ACC112 (cell line): Measurements from ENCODE around the gene ATP5F1E.
"Not testable (repeated sequence)": the region's sequence is repeated elsewhere in the genome, so short reads cannot be mapped to it uniquely, and the experiment has no call there.

Experiments
- H2AFZ ChIP-seq: fragments of 200-600 bp; sonication (generic); one replicate; pipeline ENCODE4 v1.6.0; 2017; ENCODE audit warnings: antibody characterized with exemption, low read length; ENCODE audit not compliant: unreplicated experiment
- H3K27ac ChIP-seq: fragments of 200-600 bp; sonication (generic); 2 replicates; pipeline ENCODE4 v1.5.1; 2014; ENCODE audit warnings: low read depth, mild to moderate bottlenecking, antibody characterized with exemption, low read length, moderate library complexity
- H3K27me3 ChIP-seq: fragments of 200-600 bp; sonication (generic); 2 replicates; pipeline ENCODE4 v1.6.1; 2014; ENCODE audit warnings: mild to moderate bottlenecking, antibody characterized with exemption, low read length, moderate library complexity, mixed read lengths; ENCODE audit not compliant: insufficient read depth
- H3K36me3 ChIP-seq: fragments of 200-600 bp; sonication (generic); 2 replicates; pipeline ENCODE4 v1.6.1; 2016; ENCODE audit warnings: mild to moderate bottlenecking, antibody characterized with exemption, low read length, moderate library complexity, mixed read lengths; ENCODE audit not compliant: insufficient read depth
- H3K4me1 ChIP-seq: fragments of 200-600 bp; sonication (generic); one replicate; pipeline ENCODE4 v1.6.1; 2016; ENCODE audit warnings: low read length, mixed read lengths; ENCODE audit not compliant: insufficient read depth, unreplicated experiment, control insufficient read depth
- H3K4me3 ChIP-seq: fragments of 200-600 bp; sonication (generic); 2 replicates; pipeline ENCODE4 v1.5.1; 2014; ENCODE audit warnings: mild to moderate bottlenecking, low read depth, low read length
- H3K79me2 ChIP-seq: fragments of 200-600 bp; sonication (generic); one replicate; pipeline ENCODE4 v1.6.0; 2016; ENCODE audit warnings: low read length; ENCODE audit not compliant: control insufficient read depth, unreplicated experiment, insufficient read depth

The ATP5F1E gene

GRCh38 chr20:58989196-58989595 is 42.9 kb downstream of the ATP5F1E start:
- Histone ChIP-seq H3K79me2 (peaks cover 21% of the 10 kb centered on the region), H3K4me3 (no peak overlapping the region), H3K36me3 (peaks cover 32% of the 10 kb centered on the region), H3K27me3 (no peaks in the 10 kb centered on the region), H3K4me1 (no peaks in the 10 kb centered on the region), H3K27ac (no peak overlapping the region), H2AFZ (no peak overlapping the region)

- Histone ChIP-seq H3K4me3 (no peak overlapping the region), H3K27me3 (no peaks in the 10 kb centered on the region), H3K36me3 (peaks cover 26% of the 10 kb centered on the region), H3K4me1 (no peaks in the 10 kb centered on the region), H3K79me2 (peaks cover 28% of the 10 kb centered on the region), H3K27ac (no peak overlapping the region), H2AFZ (no peak overlapping the region)
Measured at GRCh38 chr20:58988565-58988882, 43.6 kb downstream of the ATP5F1E start.

- H3K27ac ChIP-seq, result no peak overlapping the region
- H3K4me1 ChIP-seq, result no peaks in the 10 kb centered on the region
- no peak overlapping the region for H2AFZ ChIP-seq
- H3K79me2 ChIP-seq, result peaks cover 33% of the 10 kb centered on the region
- peaks cover 22% of the 10 kb centered on the region for H3K36me3 ChIP-seq
- no peaks in the 10 kb centered on the region for H3K27me3 ChIP-seq
- no peak overlapping the region for H3K4me3 ChIP-seq
Measured at GRCh38 chr20:58987790-58988564, 44.2 kb downstream of the ATP5F1E start.

- Histone ChIP-seq H3K36me3 (peaks cover 18% of the 10 kb centered on the region), H2AFZ (no peak overlapping the region), H3K4me3 (no peak overlapping the region), H3K27me3 (no peaks in the 10 kb centered on the region), H3K27ac (no peak overlapping the region), H3K79me2 (peaks cover 42% of the 10 kb centered on the region), H3K4me1 (peaks cover 6% of the 10 kb centered on the region)
Measured at GRCh38 chr20:58986968-58987517, 45.1 kb downstream of the ATP5F1E start.

GRCh38 chr20:58986286-58986967 is 45.7 kb downstream of the ATP5F1E start:
- Histone ChIP-seq H3K4me1 (peaks cover 6% of the 10 kb centered on the region), H3K36me3 (peaks cover 17% of the 10 kb centered on the region; the same call in 1 of the 2 replicates), H2AFZ (no peak overlapping the region), H3K27ac (no peak overlapping the region), H3K79me2 (peaks cover 47% of the 10 kb centered on the region), H3K27me3 (no peaks in the 10 kb centered on the region), H3K4me3 (no peak overlapping the region)

- Histone ChIP-seq H3K27ac (no peak overlapping the region), H2AFZ (no peak overlapping the region), H3K79me2 (peaks cover 48% of the 10 kb centered on the region), H3K4me1 (peaks cover 6% of the 10 kb centered on the region), H3K36me3 (peaks cover 17% of the 10 kb centered on the region; the same call in 1 of the 2 replicates), H3K27me3 (no peaks in the 10 kb centered on the region), H3K4me3 (no peak overlapping the region)
Measured at GRCh38 chr20:58985656-58986055, 46.5 kb downstream of the ATP5F1E start.

- Histone ChIP-seq H2AFZ (no peak overlapping the region), H3K36me3 (peaks cover 17% of the 10 kb centered on the region; the same call in 1 of the 2 replicates), H3K27me3 (no peaks in the 10 kb centered on the region), H3K27ac (no peak overlapping the region), H3K4me3 (no peak overlapping the region), H3K79me2 (peaks cover 48% of the 10 kb centered on the region), H3K4me1 (peaks cover 6% of the 10 kb centered on the region)
Measured at GRCh38 chr20:58984691-58985090, 47.4 kb downstream of the ATP5F1E start.

- not testable (repeated sequence) for H2AFZ ChIP-seq, H3K4me3 ChIP-seq, H3K27ac ChIP-seq, H3K4me1 ChIP-seq, H3K27me3 ChIP-seq, H3K36me3 ChIP-seq
- H3K79me2 ChIP-seq, result peaks cover 48% of the 10 kb centered on the region
Measured at GRCh38 chr20:58983115-58983468, 49.0 kb downstream of the ATP5F1E start.

GRCh38 chr20:58982406-58983114 is 49.6 kb downstream of the ATP5F1E start:
- no peak overlapping the region for H3K27ac ChIP-seq
- H3K4me3 ChIP-seq, result peak overlapping the region; percentile 100
- peaks cover 1% of the 10 kb centered on the region; the same call in 1 of the 2 replicates for H3K36me3 ChIP-seq
- peaks cover 48% of the 10 kb centered on the region for H3K79me2 ChIP-seq
- no peak overlapping the region for H2AFZ ChIP-seq
- H3K27me3 ChIP-seq, result no peaks in the 10 kb centered on the region
- H3K4me1 ChIP-seq, result peaks cover 6% of the 10 kb centered on the region

- Histone ChIP-seq H3K27ac (no peak overlapping the region), H3K79me2 (peaks cover 48% of the 10 kb centered on the region), H2AFZ (peak overlapping the region; percentile 100)
Measured at GRCh38 chr20:58981628-58982364, 50.3 kb downstream of the ATP5F1E start.

More at GRCh38 chr20:58981628-58982364, 50.3 kb downstream of the ATP5F1E start:
- Histone ChIP-seq H3K27me3 (no peaks in the 10 kb centered on the region), H3K36me3 (no peaks in the 10 kb centered on the region), H3K4me1 (peaks cover 6% of the 10 kb centered on the region), H3K4me3 (peak overlapping the region; percentile 100)
